Measurements from ENCODE around the gene KRTAP10-6. TPM values are rescaled to one million over a fixed set of nuclear protein-coding genes. Genes with fewer than 3 reads are reported as not detected.

The KRTAP10-6 gene
- polyA plus RNA-seq, 1 of the 3 experiments (the other 2 are of a cell fraction): not detected

DNA sequence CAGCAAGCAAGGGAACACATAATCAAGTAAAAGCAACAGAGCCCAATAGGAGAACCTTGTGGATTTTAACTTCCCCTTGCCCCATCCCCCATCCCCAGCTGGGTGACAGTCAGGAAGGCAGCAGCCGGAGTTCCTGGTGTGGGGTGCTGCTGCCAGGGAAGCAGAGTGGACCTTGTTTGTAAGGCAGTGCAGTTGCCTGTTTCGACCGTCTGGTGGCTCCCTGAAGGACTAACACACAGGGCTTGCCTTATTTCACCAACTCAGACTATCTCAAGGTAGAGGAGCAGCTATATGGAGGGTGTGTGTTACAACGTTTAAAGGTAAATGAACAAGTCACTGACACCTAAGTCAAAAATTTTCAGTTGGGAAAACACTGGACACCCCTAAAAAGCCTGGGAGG lies 26.2 kb upstream of the KRTAP10-6 start:
- ChIA-PET POLR2A (no interaction called here), CTCF (interaction anchor here (2.8 kb wide), 1 partner anchor 175 kb away, joined by 11 read pairs; no protein-coding TSS in a partner anchor)
- DNase-seq: no peak
- Histone ChIP-seq H3K9me3 (peaks cover 10% of the 10 kb centered on the region), H3F3A (replicated peaks; ENCODE audit: insufficient read depth) (no peaks in the 10 kb centered on the region), H3K36me3 (replicated peaks in 1 of 2; ENCODE audit: control insufficient read depth in 1 of 2, insufficient read depth in 2 of 2, low read length in 1 of 2) (peaks cover 0 to 1% of the 10 kb centered on the region in 2 experiments), H3K4me3 (ENCODE audit: low read depth in 2 of 2, low read length in 1 of 2) (no peak overlapping the region), H3K9me2 (no peaks in the 10 kb centered on the region), H4K20me1 (ENCODE audit: insufficient read depth) (no peaks in the 10 kb centered on the region), H3K79me2 (ENCODE audit: insufficient read depth) (no peaks in the 10 kb centered on the region), H2AFZ (ENCODE audit: low read depth) (no peak overlapping the region), H3K4me2 (no peak overlapping the region), H3K27ac (ENCODE audit: low read depth in 2 of 2, low read length in 1 of 2) (no peak overlapping the region), H3K27me3 (ENCODE audit: insufficient read depth) (peaks cover 37% of the 10 kb centered on the region), H3K4me1 (ENCODE audit: control insufficient read depth in 1 of 2, insufficient read depth in 2 of 2, low read depth in 1 of 2, low read length in 1 of 2) (no peaks in the 10 kb centered on the region), H3K9ac (no peak overlapping the region)
- TF ChIP-seq SMC3 (IDR thresholded peaks at IDR 0.05; ENCODE audit: low read depth, low read length): 0 out of 2 replicates have a peak, but pooled peaks have one; percentile 20
- no peak for TF ChIP-seq MXI1 (IDR thresholded peaks at IDR 0.05; ENCODE audit: low read depth, low read length)
- 4% methylated on average over 4 of the region's 4 CpGs for WGBS (ENCODE audit: low lambda C conversion rate)

DNA sequence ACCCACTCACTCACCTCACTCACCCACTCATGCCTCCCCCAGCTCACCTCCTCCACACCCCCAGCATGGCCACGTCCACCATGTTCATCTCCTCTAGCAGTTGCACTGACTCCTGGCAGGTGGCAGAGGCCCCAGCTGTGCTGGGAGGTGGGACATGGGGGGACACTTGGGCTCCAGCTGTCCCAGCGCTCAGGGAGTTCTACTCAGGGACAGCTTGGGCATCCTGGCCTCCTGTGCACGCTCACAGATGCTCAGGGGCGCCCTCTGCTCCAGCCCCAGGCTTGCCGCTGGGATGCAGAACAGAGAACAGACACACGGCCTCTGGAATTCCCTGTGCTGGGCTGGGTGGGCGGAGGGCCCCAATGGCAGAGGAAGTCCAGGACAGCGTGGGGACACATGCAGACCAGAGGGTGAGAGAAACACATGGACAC lies 24.8 kb upstream of the KRTAP10-6 start:
- ChIA-PET POLR2A (no interaction called here), CTCF (interaction anchor here (2.8 kb wide), 1 partner anchor 176 kb away, joined by 11 read pairs; no protein-coding TSS in a partner anchor)
- Histone ChIP-seq H3K4me1 (ENCODE audit: control insufficient read depth in 1 of 2, insufficient read depth in 2 of 2, low read depth in 1 of 2, low read length in 1 of 2) (no peaks in the 10 kb centered on the region), H3K9me2 (no peaks in the 10 kb centered on the region), H3K4me3 (ENCODE audit: low read depth in 2 of 2, low read length in 1 of 2) (no peak overlapping the region), H3K9ac (no peak overlapping the region), H3F3A (replicated peaks; ENCODE audit: insufficient read depth) (no peaks in the 10 kb centered on the region), H3K36me3 (replicated peaks in 1 of 2; ENCODE audit: control insufficient read depth in 1 of 2, insufficient read depth in 2 of 2, low read length in 1 of 2) (no peaks in the 10 kb centered on the region), H3K27me3 (ENCODE audit: insufficient read depth) (peaks cover 49% of the 10 kb centered on the region), H4K20me1 (ENCODE audit: insufficient read depth) (no peaks in the 10 kb centered on the region), H2AFZ (ENCODE audit: low read depth) (no peak overlapping the region), H3K79me2 (ENCODE audit: insufficient read depth) (no peaks in the 10 kb centered on the region), H3K9me3 (peaks cover 8% of the 10 kb centered on the region; the same call in 1 of the 2 replicates), H3K27ac (ENCODE audit: low read depth in 2 of 2, low read length in 1 of 2) (no peak overlapping the region), H3K4me2 (no peak overlapping the region)
- no peak for DNase-seq
- TF ChIP-seq, protein P1, sequence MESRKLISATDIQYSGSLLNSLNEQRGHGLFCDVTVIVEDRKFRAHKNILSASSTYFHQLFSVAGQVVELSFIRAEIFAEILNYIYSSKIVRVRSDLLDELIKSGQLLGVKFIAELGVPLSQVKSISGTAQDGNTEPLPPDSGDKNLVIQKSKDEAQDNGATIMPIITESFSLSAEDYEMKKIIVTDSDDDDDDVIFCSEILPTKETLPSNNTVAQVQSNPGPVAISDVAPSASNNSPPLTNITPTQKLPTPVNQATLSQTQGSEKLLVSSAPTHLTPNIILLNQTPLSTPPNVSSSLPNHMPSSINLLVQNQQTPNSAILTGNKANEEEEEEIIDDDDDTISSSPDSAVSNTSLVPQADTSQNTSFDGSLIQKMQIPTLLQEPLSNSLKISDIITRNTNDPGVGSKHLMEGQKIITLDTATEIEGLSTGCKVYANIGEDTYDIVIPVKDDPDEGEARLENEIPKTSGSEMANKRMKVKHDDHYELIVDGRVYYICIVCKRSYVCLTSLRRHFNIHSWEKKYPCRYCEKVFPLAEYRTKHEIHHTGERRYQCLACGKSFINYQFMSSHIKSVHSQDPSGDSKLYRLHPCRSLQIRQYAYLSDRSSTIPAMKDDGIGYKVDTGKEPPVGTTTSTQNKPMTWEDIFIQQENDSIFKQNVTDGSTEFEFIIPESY (IDR thresholded peaks at IDR 0.05; ENCODE audit: borderline replicate concordance, low read depth): no peak
- TF ChIP-seq FOXM1 (IDR thresholded peaks at IDR 0.05; ENCODE audit: low read depth) (no peak), RCOR1 (IDR thresholded peaks at IDR 0.05; ENCODE audit: low read length) (no peak), YY1 (IDR thresholded peaks at IDR 0.05; ENCODE audit: low read depth) (no peak), POLR2AphosphoS5 (IDR thresholded peaks at IDR 0.05; ENCODE audit: low read depth, low read length) (no peak), CHD2 (IDR thresholded peaks at IDR 0.05; ENCODE audit: low read length, partially characterized antibody) (no peak), MXI1 (IDR thresholded peaks at IDR 0.05; ENCODE audit: low read depth, low read length) (no peak), TCF12 (IDR thresholded peaks at IDR 0.05) (no peak), NRF1 (IDR thresholded peaks at IDR 0.05; ENCODE audit: low read depth, low read length) (no peak)
- TF ChIP-seq, protein P2, sequence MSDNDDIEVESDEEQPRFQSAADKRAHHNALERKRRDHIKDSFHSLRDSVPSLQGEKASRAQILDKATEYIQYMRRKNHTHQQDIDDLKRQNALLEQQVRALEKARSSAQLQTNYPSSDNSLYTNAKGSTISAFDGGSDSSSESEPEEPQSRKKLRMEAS (IDR thresholded peaks at IDR 0.05; ENCODE audit: low read depth): no peak
- TF ChIP-seq, protein P3, sequence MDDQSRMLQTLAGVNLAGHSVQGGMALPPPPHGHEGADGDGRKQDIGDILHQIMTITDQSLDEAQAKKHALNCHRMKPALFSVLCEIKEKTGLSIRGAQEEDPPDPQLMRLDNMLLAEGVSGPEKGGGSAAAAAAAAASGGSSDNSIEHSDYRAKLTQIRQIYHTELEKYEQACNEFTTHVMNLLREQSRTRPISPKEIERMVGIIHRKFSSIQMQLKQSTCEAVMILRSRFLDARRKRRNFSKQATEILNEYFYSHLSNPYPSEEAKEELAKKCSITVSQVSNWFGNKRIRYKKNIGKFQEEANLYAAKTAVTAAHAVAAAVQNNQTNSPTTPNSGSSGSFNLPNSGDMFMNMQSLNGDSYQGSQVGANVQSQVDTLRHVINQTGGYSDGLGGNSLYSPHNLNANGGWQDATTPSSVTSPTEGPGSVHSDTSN (IDR thresholded peaks at IDR 0.05): no peak
- WGBS (ENCODE audit: low lambda C conversion rate): 8% methylated on average over 4 of the region's 8 CpGs
